HepG2 (cell line): ENCODE measurements around the gene ETNK1. TPM values are rescaled to one million over a fixed set of nuclear protein-coding genes. Genes with fewer than 3 reads are reported as not detected.

Experiments
- JUNB ChIP-seq: sonication (generic); formaldehyde crosslinking; IDR thresholded peaks from 2 replicates; pipeline ENCODE4 v1.8.0; 2022; ENCODE audit warnings: missing genetic modification reagents, mild to moderate bottlenecking, borderline replicate concordance
- ZNF557 ChIP-seq: sonication (generic); formaldehyde crosslinking; IDR thresholded peaks from 2 replicates; pipeline ENCODE4 v1.4.0; 2020; ENCODE audit warnings: missing genetic modification reagents
- polyA plus RNA-seq, 8 experiments: library from polyadenylated mRNA; depleted of rRNA in 3 of 8; stranded (reverse) in 7 of 8; unstranded in 1 of 8; fragments of >200 nt; fragmentation: Illumina TruSeq in 4 of 8; extraction: Trizol in 4 of 8; gene quantifications; 2 replicates each; pipeline versions ENCODE4 v1.2.1 to v1.2.3, GENCODE V29; 2011 to 2016; ENCODE audit warnings: low read depth in 4 of 8, missing spikeins in 1 of 8, mixed read lengths in 1 of 8; ENCODE audit not compliant: insufficient read depth in 1 of 8
- small RNA-seq, 3 experiments: library from RNA; depleted of rRNA; stranded (forward); fragments of <200 nt; gene quantifications; one replicate each; pipeline ENCODE3, GENCODE V24; 2012; ENCODE audit warnings: low read depth in 2 of 3, low replicate concordance in 1 of 3; ENCODE audit not compliant: insufficient read length in 3 of 3, insufficient read depth in 2 of 3
- total RNA-seq, 5 experiments: library from RNA; depleted of rRNA; stranded (reverse); fragments of >200 nt; fragmentation: Illumina TruSeq; extraction: Trizol; gene quantifications; 2 replicates each; pipeline ENCODE4 v1.2.3, GENCODE V29; 2016; ENCODE audit warnings: low read depth in 1 of 5
- TF ChIP-seq, protein P1 (sequence below): sonication (generic); formaldehyde crosslinking; IDR thresholded peaks from 2 replicates; pipeline ENCODE4 v1.4.0; 2020; ENCODE audit warnings: missing genetic modification reagents, borderline replicate concordance
- TF ChIP-seq, protein P2 (sequence below): sonication (generic); formaldehyde crosslinking; IDR thresholded peaks from 2 replicates; pipeline ENCODE4 v1.8.1; 2023; ENCODE audit warnings: mild to moderate bottlenecking, missing genetic modification reagents

Gene ETNK1
- total and polyA plus RNA-seq, 2 of the 13 experiments (the other 11 are each of a cell fraction or from before 2014, with no cell fraction given), result 14.4 to 55.7 TPM

DNA sequence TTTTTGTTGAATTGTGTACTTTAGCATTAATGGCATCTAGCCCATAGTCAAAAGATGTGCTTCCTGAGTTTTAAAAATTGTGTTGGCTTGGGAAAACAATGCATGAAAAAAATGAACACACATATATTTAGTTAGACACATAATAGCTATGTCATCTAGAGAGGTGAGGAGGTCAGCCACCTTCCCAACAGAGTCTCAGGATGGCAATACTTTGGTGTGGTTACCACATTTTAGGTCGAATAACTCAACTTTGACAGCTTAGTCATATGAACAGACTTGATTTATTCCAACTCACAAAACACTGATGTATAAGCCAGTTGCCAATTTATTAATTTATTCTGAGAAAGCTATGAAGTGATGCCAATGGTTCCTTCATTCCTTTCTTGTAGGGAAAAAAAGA lies 114.0 kb downstream of the ETNK1 start (continued):
- TF ChIP-seq, protein P1, sequence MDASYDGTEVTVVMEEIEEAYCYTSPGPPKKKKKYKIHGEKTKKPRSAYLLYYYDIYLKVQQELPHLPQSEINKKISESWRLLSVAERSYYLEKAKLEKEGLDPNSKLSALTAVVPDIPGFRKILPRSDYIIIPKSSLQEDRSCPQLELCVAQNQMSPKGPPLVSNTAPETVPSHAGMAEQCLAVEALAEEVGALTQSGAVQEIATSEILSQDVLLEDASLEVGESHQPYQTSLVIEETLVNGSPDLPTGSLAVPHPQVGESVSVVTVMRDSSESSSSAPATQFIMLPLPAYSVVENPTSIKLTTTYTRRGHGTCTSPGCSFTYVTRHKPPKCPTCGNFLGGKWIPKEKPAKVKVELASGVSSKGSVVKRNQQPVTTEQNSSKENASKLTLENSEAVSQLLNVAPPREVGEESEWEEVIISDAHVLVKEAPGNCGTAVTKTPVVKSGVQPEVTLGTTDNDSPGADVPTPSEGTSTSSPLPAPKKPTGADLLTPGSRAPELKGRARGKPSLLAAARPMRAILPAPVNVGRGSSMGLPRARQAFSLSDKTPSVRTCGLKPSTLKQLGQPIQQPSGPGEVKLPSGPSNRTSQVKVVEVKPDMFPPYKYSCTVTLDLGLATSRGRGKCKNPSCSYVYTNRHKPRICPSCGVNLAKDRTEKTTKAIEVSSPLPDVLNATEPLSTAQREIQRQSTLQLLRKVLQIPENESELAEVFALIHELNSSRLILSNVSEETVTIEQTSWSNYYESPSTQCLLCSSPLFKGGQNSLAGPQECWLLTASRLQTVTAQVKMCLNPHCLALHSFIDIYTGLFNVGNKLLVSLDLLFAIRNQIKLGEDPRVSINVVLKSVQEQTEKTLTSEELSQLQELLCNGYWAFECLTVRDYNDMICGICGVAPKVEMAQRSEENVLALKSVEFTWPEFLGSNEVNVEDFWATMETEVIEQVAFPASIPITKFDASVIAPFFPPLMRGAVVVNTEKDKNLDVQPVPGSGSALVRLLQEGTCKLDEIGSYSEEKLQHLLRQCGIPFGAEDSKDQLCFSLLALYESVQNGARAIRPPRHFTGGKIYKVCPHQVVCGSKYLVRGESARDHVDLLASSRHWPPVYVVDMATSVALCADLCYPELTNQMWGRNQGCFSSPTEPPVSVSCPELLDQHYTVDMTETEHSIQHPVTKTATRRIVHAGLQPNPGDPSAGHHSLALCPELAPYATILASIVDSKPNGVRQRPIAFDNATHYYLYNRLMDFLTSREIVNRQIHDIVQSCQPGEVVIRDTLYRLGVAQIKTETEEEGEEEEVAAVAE (CRISPR knock-in tag), result no peak
- no peak for TF ChIP-seq ZNF557 (CRISPR knock-in tag)
- TF ChIP-seq JUNB (CRISPR knock-in tag), result no peak
- TF ChIP-seq, protein P2, sequence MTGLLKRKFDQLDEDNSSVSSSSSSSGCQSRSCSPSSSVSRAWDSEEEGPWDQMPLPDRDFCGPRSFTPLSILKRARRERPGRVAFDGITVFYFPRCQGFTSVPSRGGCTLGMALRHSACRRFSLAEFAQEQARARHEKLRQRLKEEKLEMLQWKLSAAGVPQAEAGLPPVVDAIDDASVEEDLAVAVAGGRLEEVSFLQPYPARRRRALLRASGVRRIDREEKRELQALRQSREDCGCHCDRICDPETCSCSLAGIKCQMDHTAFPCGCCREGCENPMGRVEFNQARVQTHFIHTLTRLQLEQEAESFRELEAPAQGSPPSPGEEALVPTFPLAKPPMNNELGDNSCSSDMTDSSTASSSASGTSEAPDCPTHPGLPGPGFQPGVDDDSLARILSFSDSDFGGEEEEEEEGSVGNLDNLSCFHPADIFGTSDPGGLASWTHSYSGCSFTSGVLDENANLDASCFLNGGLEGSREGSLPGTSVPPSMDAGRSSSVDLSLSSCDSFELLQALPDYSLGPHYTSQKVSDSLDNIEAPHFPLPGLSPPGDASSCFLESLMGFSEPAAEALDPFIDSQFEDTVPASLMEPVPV (CRISPR knock-in tag), result no peak

Small RNA genes lying within 50 kb of the gene (small RNA-seq; reads per million reads assigned to genes)
- 0 reads per million in 3 experiments for gene RPS27P22

Other genes with a start within 250 kb of the ETNK1 start
- gene C2CD5, start 80.6 kb upstream of the ETNK1 start, total RNA-seq (2016; rRNA removed; fragmentation: Illumina TruSeq; extraction: Trizol), result 14.6 and 24.2 TPM in 2 replicates
- gene C2CD5, start 80.6 kb upstream of the ETNK1 start, polyA plus RNA-seq (2011; rRNA removed), result 11.1 and 12.6 TPM in 2 replicates